Glutamatergic neuron (in vitro differentiated cells): ENCODE results near the gene KCTD10. TPM values are rescaled to one million over a fixed set of nuclear protein-coding genes. Genes with fewer than 3 reads are reported as not detected.

ENCODE experiments used
- DNase-seq: peaks from one replicate; pipeline ENCODE4 v3.0.0; 2022
- H3K27ac Mint-ChIP-seq: one replicate; pipeline ENCODE4 v1.8.0; 2020; ENCODE audit warnings: mild to moderate bottlenecking, mixed read lengths, inconsistent platforms; ENCODE audit not compliant: unreplicated experiment
- H3K27me3 Mint-ChIP-seq: one replicate; pipeline ENCODE4 v1.8.0; 2020; ENCODE audit warnings: mild to moderate bottlenecking, moderate library complexity, mixed read lengths, inconsistent platforms; ENCODE audit not compliant: unreplicated experiment
- H3K36me3 Mint-ChIP-seq: one replicate; pipeline ENCODE4 v1.8.0; 2020; ENCODE audit warnings: mild to moderate bottlenecking, mixed read lengths, inconsistent platforms; ENCODE audit not compliant: unreplicated experiment
- H3K4me1 Mint-ChIP-seq: one replicate; pipeline ENCODE4 v1.8.0; 2020; ENCODE audit warnings: mild to moderate bottlenecking, low read depth, mixed read lengths, inconsistent platforms; ENCODE audit not compliant: unreplicated experiment
- H3K4me3 Mint-ChIP-seq: one replicate; pipeline ENCODE4 v1.8.0; 2020; ENCODE audit warnings: mild to moderate bottlenecking, mixed read lengths, inconsistent platforms; ENCODE audit not compliant: unreplicated experiment
- H3K9me3 Mint-ChIP-seq: one replicate; pipeline ENCODE4 v1.8.0; 2020; ENCODE audit warnings: mild to moderate bottlenecking, moderate library complexity, mixed read lengths, inconsistent platforms; ENCODE audit not compliant: unreplicated experiment
- total RNA-seq: library from RNA; stranded (reverse); fragmentation: NEBNext Ultra II Directional; extraction: Animal tissue kit (Norgen Biotek cat#: 25700); gene quantifications from one replicate; pipeline ENCODE4 v1.2.1, GENCODE V29; 2021; ENCODE audit not compliant: unreplicated experiment
- TF ChIP-seq, protein P1 (sequence below): fragments of 200-600 bp; sonication (generic); IDR thresholded peaks from one replicate; pipeline ENCODE4 v1.5.0; 2021; ENCODE audit not compliant: partially characterized antibody, unreplicated experiment

Gene KCTD10
- total RNA-seq, 1 donor from 2014 or later, result 95.2 TPM

DNA sequence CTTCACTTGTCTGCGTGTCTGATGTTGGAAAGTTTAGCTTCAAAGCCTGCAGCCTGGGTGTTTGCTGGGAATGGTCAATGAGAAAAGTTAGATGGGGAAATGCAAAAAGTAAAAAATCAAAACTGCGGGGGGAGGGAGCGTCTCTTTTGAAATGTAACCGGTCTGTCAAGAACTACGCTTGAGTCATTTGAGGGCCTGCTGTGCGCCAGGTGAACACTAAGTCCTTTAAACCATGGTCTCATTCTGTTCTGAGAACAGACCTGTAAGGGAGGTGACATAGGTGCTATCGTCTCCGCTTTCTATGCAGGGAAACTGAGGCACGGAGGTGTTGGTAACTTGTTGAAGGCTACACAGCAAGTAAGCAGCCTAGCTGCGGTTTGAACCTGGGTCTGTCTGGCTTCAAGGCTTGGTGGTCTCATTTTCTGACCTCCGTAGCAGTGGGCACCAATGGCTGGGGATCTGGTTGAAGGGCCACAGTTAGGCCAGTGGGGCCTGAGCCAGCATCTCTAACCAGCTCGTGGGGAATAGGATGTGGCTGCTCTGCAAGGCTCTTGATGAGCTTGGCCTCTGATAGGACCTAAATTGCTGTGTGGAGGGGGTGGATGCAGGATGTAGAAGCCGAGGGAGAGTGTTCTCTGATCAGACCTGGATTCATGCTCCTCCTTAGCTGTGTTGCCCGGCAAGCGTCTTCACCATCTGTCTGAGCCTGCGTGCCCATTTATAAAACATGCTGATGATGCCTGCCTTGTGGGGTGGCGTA lies 41.5 kb downstream of the KCTD10 start:
- H3K4me1 Mint-ChIP-seq, result peaks cover 6% of the 10 kb centered on the region
- no peak overlapping the region for H3K27ac Mint-ChIP-seq
- H3K4me3 Mint-ChIP-seq, result no peak overlapping the region
- no peaks in the 10 kb centered on the region for H3K36me3 Mint-ChIP-seq
- H3K27me3 Mint-ChIP-seq, result peaks cover 3% of the 10 kb centered on the region
- no peaks in the 10 kb centered on the region for H3K9me3 Mint-ChIP-seq
- no peak for DNase-seq
- TF ChIP-seq, protein P1, sequence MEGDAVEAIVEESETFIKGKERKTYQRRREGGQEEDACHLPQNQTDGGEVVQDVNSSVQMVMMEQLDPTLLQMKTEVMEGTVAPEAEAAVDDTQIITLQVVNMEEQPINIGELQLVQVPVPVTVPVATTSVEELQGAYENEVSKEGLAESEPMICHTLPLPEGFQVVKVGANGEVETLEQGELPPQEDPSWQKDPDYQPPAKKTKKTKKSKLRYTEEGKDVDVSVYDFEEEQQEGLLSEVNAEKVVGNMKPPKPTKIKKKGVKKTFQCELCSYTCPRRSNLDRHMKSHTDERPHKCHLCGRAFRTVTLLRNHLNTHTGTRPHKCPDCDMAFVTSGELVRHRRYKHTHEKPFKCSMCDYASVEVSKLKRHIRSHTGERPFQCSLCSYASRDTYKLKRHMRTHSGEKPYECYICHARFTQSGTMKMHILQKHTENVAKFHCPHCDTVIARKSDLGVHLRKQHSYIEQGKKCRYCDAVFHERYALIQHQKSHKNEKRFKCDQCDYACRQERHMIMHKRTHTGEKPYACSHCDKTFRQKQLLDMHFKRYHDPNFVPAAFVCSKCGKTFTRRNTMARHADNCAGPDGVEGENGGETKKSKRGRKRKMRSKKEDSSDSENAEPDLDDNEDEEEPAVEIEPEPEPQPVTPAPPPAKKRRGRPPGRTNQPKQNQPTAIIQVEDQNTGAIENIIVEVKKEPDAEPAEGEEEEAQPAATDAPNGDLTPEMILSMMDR, result no peak

DNA sequence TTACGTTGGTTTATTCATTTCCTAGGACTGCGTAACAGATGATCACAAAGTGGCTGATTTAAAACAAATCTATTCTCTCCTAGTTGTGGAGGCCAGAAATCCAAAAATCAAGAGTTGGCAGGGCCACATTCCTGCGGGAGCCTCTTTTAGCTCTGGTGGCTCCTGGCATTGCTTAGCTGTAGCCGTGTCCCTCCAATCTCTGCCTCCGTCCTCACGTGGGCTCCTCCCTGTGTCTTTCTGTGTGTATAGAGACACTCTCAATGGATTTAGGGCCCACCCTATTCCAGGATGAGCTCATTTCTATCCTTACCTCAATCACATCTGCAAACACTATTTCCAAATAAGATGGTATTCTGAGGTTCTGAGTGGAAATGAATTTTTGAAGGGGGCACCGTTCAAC lies 42.5 kb downstream of the KCTD10 start:
- TF ChIP-seq, protein P1, result no peak
- Mint-ChIP-seq H3K9me3 (no peaks in the 10 kb centered on the region), H3K36me3 (no peaks in the 10 kb centered on the region), H3K27ac (no peak overlapping the region), H3K4me3 (no peak overlapping the region), H3K27me3 (no peaks in the 10 kb centered on the region), H3K4me1 (peaks cover 6% of the 10 kb centered on the region)
- DNase-seq, result no peak

DNA sequence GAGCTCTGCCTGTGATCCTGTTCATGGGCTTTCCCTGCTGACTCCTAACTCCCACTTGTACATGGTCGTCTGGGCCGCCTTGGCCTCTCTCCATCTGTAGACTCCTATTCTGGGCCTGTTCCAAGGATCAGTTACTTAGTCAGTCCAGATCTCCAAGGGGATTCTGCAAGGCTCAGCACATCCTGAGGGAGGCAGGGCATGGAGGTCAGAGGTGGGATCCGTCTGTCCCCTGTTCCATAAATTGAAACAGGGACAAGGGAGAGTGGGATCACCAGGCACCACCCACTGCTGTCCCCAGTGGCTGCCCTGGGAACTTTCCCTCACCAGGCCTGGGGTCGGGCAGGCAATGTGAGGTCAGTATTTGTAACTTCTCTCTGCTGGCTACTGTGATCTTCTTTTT lies 43.5 kb downstream of the KCTD10 start:
- TF ChIP-seq, protein P1, result peak; percentile 48
- H3K4me1 Mint-ChIP-seq, result peaks cover 6% of the 10 kb centered on the region
- no peaks in the 10 kb centered on the region for H3K36me3 Mint-ChIP-seq
- peak; percentile 56 for DNase-seq
- no peaks in the 10 kb centered on the region for H3K27me3 Mint-ChIP-seq
- H3K4me3 Mint-ChIP-seq, result no peak overlapping the region
- no peak overlapping the region for H3K27ac Mint-ChIP-seq
- H3K9me3 Mint-ChIP-seq, result no peaks in the 10 kb centered on the region

DNA sequence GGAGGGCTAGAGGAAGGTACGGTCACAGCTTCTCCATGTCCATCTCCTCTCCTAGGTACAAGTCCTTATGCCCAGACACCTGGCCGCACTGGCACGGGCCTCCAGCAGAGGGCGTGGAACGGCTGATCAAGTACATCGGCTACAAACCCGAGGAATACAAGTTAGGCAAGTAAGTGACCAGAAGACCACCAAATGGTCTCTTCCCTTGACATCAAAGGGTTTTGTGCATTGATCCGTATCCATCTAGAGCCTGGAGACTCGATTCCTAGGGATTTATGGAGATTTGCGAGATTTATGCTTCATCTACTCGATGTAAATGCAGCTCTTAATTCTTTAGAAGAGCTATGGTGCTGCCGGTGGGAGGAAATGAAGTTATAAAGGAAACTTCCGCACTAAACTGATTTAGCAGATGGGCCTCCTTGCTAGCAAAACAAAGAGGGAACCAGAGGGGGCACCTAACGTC lies 44.2 kb downstream of the KCTD10 start:
- H3K27ac Mint-ChIP-seq, result no peak overlapping the region
- no peaks in the 10 kb centered on the region for H3K27me3 Mint-ChIP-seq
- no peak overlapping the region for H3K4me3 Mint-ChIP-seq
- DNase-seq, result peak; percentile 92
- peaks cover 6% of the 10 kb centered on the region for H3K4me1 Mint-ChIP-seq
- H3K36me3 Mint-ChIP-seq, result no peaks in the 10 kb centered on the region
- TF ChIP-seq, protein P1, result peak; percentile 79
- peaks cover 2% of the 10 kb centered on the region for H3K9me3 Mint-ChIP-seq

DNA sequence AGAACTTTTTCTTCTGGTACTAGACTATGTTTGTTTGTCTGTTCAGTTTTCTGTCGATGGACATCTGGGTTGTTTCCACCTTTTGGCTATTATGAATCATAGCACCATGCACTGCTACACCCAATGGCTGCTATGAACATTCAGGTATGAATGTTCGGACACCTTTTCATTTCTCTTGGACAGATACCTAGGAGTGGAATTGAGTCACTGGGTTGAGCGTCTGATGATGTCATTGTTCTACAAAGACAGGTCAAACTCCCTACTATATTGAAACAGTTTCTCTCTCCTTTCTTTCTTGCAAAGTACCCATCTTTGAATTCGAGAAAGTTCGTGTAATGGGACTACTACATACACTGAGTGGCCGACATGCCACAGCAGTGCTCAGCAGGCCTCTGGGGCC lies 44.7 kb downstream of the KCTD10 start:
- DNase-seq, result no peak
- no peak overlapping the region for H3K27ac Mint-ChIP-seq
- H3K4me3 Mint-ChIP-seq, result no peak overlapping the region
- peaks cover 1% of the 10 kb centered on the region for H3K27me3 Mint-ChIP-seq
- TF ChIP-seq, protein P1, result no peak
- H3K4me1 Mint-ChIP-seq, result peaks cover 6% of the 10 kb centered on the region
- peaks cover 2% of the 10 kb centered on the region for H3K9me3 Mint-ChIP-seq
- H3K36me3 Mint-ChIP-seq, result no peaks in the 10 kb centered on the region
